8988T (cell line): Measurements from ENCODE around the gene THSD4.

Experiments used
- DNase-seq: peaks from one replicate; pipeline ENCODE4 v3.0.0; 2011

THSD4 gene

GRCh38 chr15:71334873-71335272 lies 219.6 kb downstream of the THSD4 start:
- DNase-seq = no peak

DNA sequence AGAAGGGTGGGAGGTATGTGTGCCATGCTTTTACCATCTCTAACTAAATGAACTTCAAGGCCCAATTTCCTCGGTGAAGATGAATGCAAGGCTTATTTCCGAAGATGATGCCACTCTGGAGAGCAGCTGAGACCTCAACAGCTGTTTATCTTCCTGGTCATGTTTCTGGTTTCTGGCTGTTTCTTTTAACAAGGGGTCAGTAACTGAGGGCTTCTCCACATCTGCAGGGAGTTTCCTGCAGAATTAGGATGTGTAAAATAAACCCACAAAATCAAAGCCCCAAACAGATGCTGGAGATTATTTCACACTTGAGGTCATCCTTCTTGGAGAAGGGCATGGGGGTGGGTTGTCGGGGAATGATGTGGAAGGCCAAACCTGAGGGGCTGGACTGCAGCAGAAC lies 220.3 kb downstream of the THSD4 start:
- no peak for DNase-seq

DNA sequence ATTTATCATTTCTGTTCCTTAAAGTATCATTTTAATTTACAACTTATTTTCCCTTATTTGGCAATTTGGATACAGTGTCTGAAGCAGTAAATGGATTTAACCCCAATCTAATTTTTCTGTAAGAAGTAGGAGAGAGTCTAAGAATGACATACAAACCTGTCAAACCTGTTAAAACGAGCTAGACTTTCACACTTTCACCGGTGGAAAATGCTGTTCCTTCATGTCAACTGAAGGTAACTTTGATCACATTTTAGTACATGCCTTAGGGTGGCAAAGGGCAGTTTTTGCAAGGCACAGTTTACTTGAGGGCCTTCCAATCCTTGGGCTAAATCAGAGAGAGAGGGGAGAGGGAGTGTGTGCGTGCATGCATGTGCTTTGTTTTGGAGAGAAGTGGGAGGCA lies 221.4 kb downstream of the THSD4 start:
- no peak for DNase-seq

DNA sequence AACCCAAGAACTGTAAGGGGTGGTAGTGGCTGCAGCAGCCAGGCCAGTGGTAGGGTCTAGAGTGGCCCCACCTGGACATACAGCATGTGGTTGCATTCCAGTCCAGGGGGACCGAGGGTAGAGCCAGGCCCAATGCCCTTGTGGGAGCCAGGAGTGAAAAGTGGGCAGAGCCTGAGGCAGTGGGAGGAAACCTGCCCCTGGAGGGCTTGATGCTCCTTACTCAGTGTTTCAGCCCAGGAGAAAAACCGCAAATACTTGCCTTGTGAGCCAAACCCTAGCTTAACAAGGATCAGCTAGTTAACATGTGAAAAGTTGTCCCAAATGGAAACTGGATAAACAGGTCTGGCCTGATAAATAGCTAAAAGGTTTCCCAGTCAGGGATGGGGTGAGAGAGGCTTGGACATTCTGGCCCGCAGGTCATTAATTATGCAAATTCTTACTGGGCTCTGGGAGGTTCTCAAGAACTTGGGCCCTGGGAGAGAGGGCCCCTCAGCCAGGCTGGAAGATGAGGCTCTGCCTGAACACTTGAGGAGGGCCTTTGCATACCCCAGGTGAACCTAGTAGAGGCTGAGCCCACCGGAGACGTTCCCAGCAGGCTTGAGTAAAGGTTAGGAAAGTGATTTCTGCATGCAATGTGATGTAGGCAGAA lies 222.1 kb downstream of the THSD4 start:
- DNase-seq = no peak

DNA sequence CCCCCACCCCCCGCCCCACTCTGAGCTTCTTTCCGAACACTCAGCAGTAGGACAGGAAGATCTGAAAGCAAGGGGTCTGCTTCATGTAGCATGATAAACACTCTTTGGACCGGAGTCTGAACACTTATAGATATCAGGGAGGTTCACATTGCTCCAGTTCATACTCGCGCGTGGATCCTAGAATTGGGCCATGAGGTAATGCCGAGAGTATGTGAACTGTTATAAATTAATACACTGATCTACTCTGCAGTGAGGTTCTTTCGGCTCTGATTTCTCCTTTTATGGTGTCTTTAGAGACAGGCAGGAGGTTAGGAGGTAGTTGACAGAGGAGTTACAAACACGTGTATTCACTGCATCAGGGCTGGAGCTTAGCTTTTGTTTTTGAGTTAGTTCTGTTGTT lies 223.0 kb downstream of the THSD4 start:
- no peak for DNase-seq

GRCh38 chr15:71338827-71339542 lies 223.7 kb downstream of the THSD4 start:
- DNase-seq = no peak

DNA sequence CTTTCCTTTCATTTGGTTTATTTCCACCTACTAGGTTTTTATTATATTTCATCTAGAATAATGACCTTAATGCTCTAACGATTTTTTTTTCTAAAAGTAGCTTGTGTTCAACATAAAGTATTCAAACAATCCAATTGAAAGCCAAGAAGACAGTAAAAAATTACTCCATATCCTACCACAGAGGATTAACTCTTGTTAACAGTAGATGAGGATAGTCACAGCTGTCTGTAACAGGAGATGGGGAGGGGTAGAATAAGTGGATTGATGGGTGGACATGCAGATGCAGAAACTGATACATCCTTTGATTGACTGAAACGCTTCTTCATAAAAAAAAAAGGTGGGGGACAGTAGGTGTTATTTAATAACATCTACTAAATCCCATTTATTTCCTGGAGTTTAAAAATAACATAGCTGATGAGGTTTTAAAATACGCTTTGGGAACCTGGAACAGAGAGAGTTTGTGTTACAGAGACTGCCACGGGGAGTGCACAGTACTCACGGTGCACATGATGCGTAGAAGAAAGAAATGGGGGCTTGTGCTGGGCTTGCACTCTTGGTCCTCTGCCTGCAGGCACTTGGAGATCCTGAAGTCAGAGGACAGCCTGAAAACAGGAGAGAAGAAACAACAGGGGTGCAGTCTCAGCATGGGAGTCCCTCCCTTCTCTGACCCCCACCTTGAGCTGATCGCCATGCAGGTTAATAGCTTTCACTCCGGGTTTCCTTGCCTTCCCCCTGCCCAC lies 226.7 kb downstream of the THSD4 start:
- no peak for DNase-seq

DNA sequence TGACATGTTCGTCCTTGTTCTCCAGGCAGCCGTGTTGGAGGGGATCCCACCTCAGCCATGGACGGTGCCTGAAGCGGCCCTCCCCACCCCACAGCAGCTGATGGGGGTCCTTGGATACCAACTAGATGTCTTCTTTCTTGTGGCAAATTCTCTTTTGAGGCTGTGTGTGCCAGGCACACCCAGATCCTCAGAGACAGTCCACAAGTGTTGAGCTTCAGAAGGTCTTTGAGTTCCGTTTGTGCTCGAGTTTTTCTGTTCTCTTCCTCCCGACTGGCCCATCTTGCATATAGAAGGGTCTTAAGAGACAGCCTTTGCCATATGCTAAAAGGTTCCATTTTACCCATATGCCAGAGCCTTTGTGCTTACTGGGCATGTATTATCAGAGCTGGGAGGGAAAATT lies 227.4 kb downstream of the THSD4 start:
- no peak for DNase-seq

GRCh38 chr15:71344316-71344715 lies 229.0 kb downstream of the THSD4 start:
- DNase-seq = no peak

DNA sequence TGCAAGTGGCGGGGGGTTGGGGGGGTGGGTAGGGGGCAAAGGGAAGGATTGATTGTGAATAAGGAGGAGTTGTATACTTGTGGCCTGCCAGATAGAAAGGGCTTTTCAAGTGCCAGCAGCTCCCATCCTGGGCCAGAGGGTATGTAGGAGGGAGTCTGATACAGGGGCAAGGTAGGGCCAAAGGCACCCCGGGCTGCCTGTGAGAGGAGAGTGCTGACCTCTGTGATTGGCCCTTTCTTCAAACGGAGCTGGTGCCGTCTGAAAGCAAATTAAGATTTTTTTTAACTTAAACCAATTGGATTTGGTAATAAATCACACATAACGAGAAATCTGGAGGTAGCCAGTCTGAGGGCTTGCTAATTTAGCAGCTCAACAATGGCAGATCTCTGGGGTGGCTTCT lies 229.9 kb downstream of the THSD4 start:
- no peak for DNase-seq

DNA sequence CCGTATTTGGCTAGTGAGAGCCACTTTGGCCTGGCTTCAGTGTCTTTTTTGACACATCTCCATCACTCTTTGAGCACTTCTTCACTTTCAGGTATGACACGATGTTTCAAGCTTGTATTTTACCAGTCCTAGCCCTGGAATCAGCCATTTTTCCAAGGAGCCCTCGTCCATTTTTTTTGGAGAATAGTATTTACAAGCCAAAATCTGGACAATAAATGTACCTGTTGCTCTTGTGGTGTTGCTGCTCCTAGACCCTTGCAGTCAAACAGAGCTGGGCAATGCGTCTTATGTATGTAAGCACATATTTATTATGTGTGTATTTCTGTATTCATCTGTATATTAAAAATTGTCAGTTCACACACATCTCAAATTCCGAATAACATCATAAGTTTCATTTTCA lies 231.2 kb downstream of the THSD4 start:
- DNase-seq = no peak

GRCh38 chr15:71348597-71348996 lies 233.3 kb downstream of the THSD4 start:
- DNase-seq = no peak

DNA sequence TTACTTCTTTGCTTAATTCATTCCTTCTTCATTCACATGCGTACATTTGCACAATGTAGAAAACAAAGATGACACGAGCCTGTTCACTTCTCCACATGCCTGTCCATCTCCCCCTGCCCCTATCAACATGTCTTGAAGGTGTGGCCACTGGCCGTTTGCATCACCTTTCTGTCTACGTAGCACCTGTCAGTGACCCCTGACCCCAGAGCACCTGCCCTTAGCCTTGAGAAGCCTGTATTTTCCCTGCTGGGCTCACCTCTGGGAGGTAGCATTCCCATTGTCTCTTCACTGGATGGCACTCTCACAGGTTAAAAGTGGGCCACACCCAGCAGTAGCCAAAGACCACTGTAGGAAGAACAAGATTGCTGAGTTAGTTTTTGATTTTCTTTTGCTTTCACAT lies 234.1 kb downstream of the THSD4 start:
- DNase-seq = no peak

GRCh38 chr15:71349736-71350526 lies 234.7 kb downstream of the THSD4 start:
- no peak for DNase-seq

GRCh38 chr15:71350622-71351378 lies 235.5 kb downstream of the THSD4 start:
- DNase-seq = no peak

DNA sequence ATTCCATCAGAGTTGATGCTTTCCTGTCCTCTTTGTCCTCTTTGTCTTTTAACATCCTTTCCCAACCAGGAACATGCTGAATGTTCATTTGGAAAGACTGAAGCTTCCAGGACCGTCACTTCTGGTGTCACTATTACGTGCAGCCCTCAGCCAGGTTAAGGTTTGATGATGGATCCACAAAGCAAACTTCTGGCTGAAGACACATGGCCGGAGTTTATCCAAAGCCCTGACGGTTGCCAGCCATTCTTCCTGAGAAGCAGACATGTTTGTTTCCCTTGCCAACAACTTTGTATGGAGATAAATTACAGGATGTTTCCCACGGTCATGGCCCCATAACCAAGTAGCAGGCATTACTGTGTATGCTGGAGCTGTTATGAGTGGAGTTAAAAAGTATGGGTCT lies 236.9 kb downstream of the THSD4 start:
- no peak for DNase-seq

GRCh38 chr15:71352765-71353164 lies 237.5 kb downstream of the THSD4 start:
- no peak for DNase-seq

GRCh38 chr15:71353171-71353570 lies 237.9 kb downstream of the THSD4 start:
- no peak for DNase-seq

- DNase-seq = no peak
These were observed 240.0 kb downstream of the THSD4 start for GRCh38 chr15:71355268-71355667.

- DNase-seq = no peak
These were observed 242.1 kb downstream of the THSD4 start for GRCh38 chr15:71357321-71357732.

DNA sequence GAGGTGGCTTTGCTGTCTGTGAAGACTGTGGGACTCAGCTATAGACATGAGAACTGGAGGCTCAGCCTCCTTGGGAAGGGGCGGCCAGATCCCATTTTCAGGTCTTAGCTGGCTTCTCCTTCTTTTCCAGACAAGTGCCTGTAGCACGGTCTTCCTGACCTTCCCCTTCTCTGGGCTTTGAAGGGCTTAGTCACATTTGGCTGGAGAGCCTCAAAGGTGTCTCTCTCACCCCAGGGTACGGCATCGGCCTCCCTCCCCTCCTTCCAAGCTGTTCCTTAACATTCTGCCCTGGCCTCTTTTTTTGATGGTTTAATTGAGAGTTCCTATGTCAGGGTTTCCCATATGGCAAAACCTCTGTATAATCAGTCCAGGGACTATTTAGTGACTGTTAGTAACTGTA lies 242.7 kb downstream of the THSD4 start:
- DNase-seq = no peak

DNA sequence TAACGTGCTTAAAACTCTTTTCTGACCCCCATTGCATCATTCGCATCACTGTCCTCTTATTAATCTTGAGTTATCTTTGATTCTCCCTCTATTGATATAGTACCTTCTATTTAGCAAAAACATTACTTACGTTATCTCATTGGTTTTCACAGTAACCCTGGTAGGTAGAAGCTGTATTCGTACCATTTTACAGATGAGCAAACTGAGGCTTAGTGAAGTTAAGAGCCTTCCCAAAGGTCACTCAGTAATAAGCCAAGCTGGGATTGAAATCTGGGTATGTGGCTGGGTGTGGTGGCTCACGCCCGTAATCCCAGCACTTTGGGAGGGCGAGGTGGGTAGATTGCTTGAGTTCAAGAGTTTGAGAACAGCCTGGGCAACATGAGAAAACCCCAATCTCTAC lies 244.0 kb downstream of the THSD4 start:
- no peak for DNase-seq

DNA sequence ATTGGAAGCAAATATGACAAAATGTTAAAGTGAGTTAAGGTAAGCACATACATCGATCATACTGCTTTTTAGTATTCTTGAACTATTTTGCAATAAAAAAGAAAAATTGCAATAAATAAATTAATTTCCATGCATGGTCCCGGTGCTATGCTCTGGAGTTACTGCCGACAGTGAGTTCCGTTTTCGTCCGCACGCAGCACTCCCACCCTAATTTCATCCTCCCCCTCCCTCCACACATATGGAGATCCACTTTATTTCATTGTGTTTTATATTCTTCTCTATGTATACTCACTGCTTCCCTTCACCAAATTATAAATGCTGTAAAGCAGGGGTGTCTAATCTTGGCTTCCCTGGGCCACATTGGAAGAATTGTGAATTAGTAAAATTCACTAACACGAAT lies 247.3 kb downstream of the THSD4 start:
- DNase-seq = no peak
